H9 (cell line): ENCODE measurements around the gene TEX47. TPM values are rescaled to one million over a fixed set of nuclear protein-coding genes. Genes with fewer than 3 reads are reported as not detected.

ENCODE experiments used
- DNase-seq: peaks from one replicate; pipeline ENCODE4 v3.0.0-alpha.2; 2017
- H2AFZ ChIP-seq: one replicate; pipeline ENCODE4 v1.6.1; 2013; ENCODE audit warnings: mild to moderate bottlenecking, low read length, control low read depth, moderate library complexity
- H2AK5ac ChIP-seq: 2 replicates; pipeline ENCODE4 v1.6.1; 2013; ENCODE audit warnings: low read length, control low read depth, mixed read lengths; ENCODE audit not compliant: insufficient read length
- H2BK120ac ChIP-seq: one replicate; pipeline ENCODE4 v1.6.1; 2013; ENCODE audit warnings: low read depth, mild to moderate bottlenecking, low read length, control low read depth, inconsistent platforms; ENCODE audit not compliant: poor library complexity, severe bottlenecking
- H2BK12ac ChIP-seq: 2 replicates; pipeline ENCODE4 v1.6.1; 2013; ENCODE audit warnings: low read length, control low read depth, mixed read lengths, low read depth; ENCODE audit not compliant: insufficient read length
- H2BK15ac ChIP-seq: 2 replicates; pipeline ENCODE4 v1.6.1; 2013; ENCODE audit warnings: low read depth, low read length, control low read depth
- H2BK20ac ChIP-seq: one replicate; pipeline ENCODE4 v1.6.1; 2013; ENCODE audit warnings: low read depth, mild to moderate bottlenecking, low read length, control low read depth, inconsistent platforms; ENCODE audit not compliant: poor library complexity, severe bottlenecking
- H2BK5ac ChIP-seq: 2 replicates; pipeline ENCODE4 v1.6.1; 2013; ENCODE audit warnings: low read length, control low read depth, mixed read lengths; ENCODE audit not compliant: insufficient read length
- H3K14ac ChIP-seq: 2 replicates; pipeline ENCODE4 v1.6.1; 2013; ENCODE audit warnings: low read length, control low read depth; ENCODE audit not compliant: insufficient read depth
- H3K18ac ChIP-seq: 2 replicates; pipeline ENCODE4 v1.6.1; 2013; ENCODE audit warnings: low read depth, mild to moderate bottlenecking, mixed read lengths, low read length, control low read depth; ENCODE audit not compliant: insufficient read length
- H3K23ac ChIP-seq: 2 replicates; pipeline ENCODE4 v1.6.1; 2013; ENCODE audit warnings: low read length, control low read depth, mixed read lengths, low read depth; ENCODE audit not compliant: insufficient read length
- H3K23me2 ChIP-seq: 2 replicates; pipeline ENCODE4 v1.6.1; 2013; ENCODE audit warnings: low read depth, mild to moderate bottlenecking, mixed read lengths, low read length, control low read depth; ENCODE audit not compliant: insufficient read length, poor library complexity, severe bottlenecking
- H3K27ac ChIP-seq: 2 replicates; pipeline ENCODE4 v1.5.1; 2013; ENCODE audit warnings: low read length, control low read depth, mixed read lengths, low read depth; ENCODE audit not compliant: insufficient read length
- H3K27me3 ChIP-seq: 2 replicates; pipeline ENCODE4 v1.6.1; 2013; ENCODE audit warnings: low read length, control low read depth, inconsistent platforms; ENCODE audit not compliant: insufficient read depth
- H3K4ac ChIP-seq: 2 replicates; pipeline ENCODE4 v1.6.1; 2013; ENCODE audit warnings: low read depth, mild to moderate bottlenecking, control low read depth, inconsistent platforms, low read length, moderate library complexity
- H3K4me1 ChIP-seq: 2 replicates; pipeline ENCODE4 v1.6.1; 2013; ENCODE audit warnings: low read length, control low read depth, inconsistent platforms; ENCODE audit not compliant: insufficient read depth
- H3K4me2 ChIP-seq: 2 replicates; pipeline ENCODE4 v1.6.1; 2013; ENCODE audit warnings: low read length, control low read depth, mixed read lengths; ENCODE audit not compliant: insufficient read length, insufficient read depth
- H3K56ac ChIP-seq: 2 replicates; pipeline ENCODE4 v1.6.1; 2013; ENCODE audit warnings: low read depth, mild to moderate bottlenecking, mixed read lengths, low read length, control low read depth; ENCODE audit not compliant: insufficient read length
- H3K79me1 ChIP-seq: 2 replicates; pipeline ENCODE4 v1.6.1; 2013; ENCODE audit warnings: low read depth, mild to moderate bottlenecking, moderate library complexity, low read length, control low read depth, inconsistent platforms; ENCODE audit not compliant: insufficient read depth, poor library complexity, severe bottlenecking
- H3K79me2 ChIP-seq: 2 replicates; pipeline ENCODE4 v1.6.1; 2013; ENCODE audit warnings: low read length, control low read depth, inconsistent platforms; ENCODE audit not compliant: insufficient read depth
- H3K9ac ChIP-seq: 2 replicates; pipeline ENCODE4 v1.6.1; 2013; ENCODE audit warnings: low read length, control low read depth, mixed read lengths; ENCODE audit not compliant: insufficient read length; ENCODE audit errors: extremely low read depth
- H3K9me3 ChIP-seq: one replicate; pipeline ENCODE4 v1.6.1; 2013; ENCODE audit warnings: low read depth, low read length, inconsistent platforms; ENCODE audit not compliant: control insufficient read depth
- H3T11ph ChIP-seq: one replicate; pipeline ENCODE4 v1.6.1; 2013; ENCODE audit warnings: mild to moderate bottlenecking, low read length, control low read depth, inconsistent platforms
- H4K20me1 ChIP-seq: one replicate; pipeline ENCODE4 v1.6.1; 2013; ENCODE audit not compliant: control insufficient read depth, insufficient read length, insufficient read depth
- H4K5ac ChIP-seq: 2 replicates; pipeline ENCODE4 v1.6.1; 2013; ENCODE audit warnings: low read depth, mild to moderate bottlenecking, mixed read lengths, low read length, control low read depth; ENCODE audit not compliant: insufficient read length
- H4K8ac ChIP-seq: replicated peaks from 2 replicates; pipeline ENCODE4 v1.6.1; 2013; ENCODE audit warnings: low read length, control low read depth, mixed read lengths, low read depth; ENCODE audit not compliant: insufficient read length
- H4K91ac ChIP-seq: 2 replicates; pipeline ENCODE4 v1.6.1; 2013; ENCODE audit warnings: low read depth, mild to moderate bottlenecking, moderate library complexity, mixed read lengths, low read length, control low read depth; ENCODE audit not compliant: insufficient read length
- H3K27ac Mint-ChIP-seq, 3 experiments: 2 replicates in 2 of 3; 3 replicates in 1 of 3; pipeline ENCODE4 v1.8.0; 2020 to 2021; ENCODE audit warnings: mixed read lengths in 3 of 3, mild to moderate bottlenecking in 1 of 3, moderate library complexity in 1 of 3
- H3K27me3 Mint-ChIP-seq: 2 replicates; pipeline ENCODE4 v1.8.0; 2021; ENCODE audit warnings: low read depth, mild to moderate bottlenecking, moderate library complexity, mixed read lengths
- H3K36me3 Mint-ChIP-seq, 3 experiments: 2 replicates in 2 of 3; 3 replicates in 1 of 3; pipeline ENCODE4 v1.8.0; 2020 to 2021; ENCODE audit warnings: low read depth in 3 of 3, mixed read lengths in 3 of 3; ENCODE audit not compliant: insufficient read depth in 1 of 3
- H3K4me1 Mint-ChIP-seq, 2 experiments: 2 replicates each; pipeline ENCODE4 v1.8.0; 2020; ENCODE audit warnings: mixed read lengths in 2 of 2
- H3K4me3 Mint-ChIP-seq, 2 experiments: 2 replicates in 1 of 2; 3 replicates in 1 of 2; pipeline ENCODE4 v1.8.0; 2020 to 2021; ENCODE audit warnings: mild to moderate bottlenecking in 2 of 2, mixed read lengths in 2 of 2, moderate library complexity in 1 of 2
- H3K9me3 Mint-ChIP-seq, 2 experiments: 2 replicates in 1 of 2; 3 replicates in 1 of 2; pipeline ENCODE4 v1.8.0; 2020; ENCODE audit warnings: mild to moderate bottlenecking in 2 of 2, mixed read lengths in 2 of 2, moderate library complexity in 1 of 2
- total RNA-seq: library from RNA; stranded (reverse); gene quantifications from 2 replicates; pipeline ENCODE4 v1.2.1, GENCODE V29; 2021
- TF ChIP-seq, protein P1 (sequence below): fragments of 200-600 bp; sonication (generic); conservative IDR thresholded peaks from 3 replicates; pipeline ENCODE4 v1.8.0; 2021; ENCODE audit warnings: antibody characterized with exemption, mild to moderate bottlenecking

TEX47 gene
- total RNA-seq, 1 experiment from 2014 or later, result not detected

GRCh38 chr7:88772776-88773175 lies 22.8 kb downstream of the TEX47 start:
- Mint-ChIP-seq H3K4me1 (no peaks in the 10 kb centered on the region), H3K9me3 (no peaks in the 10 kb centered on the region), H3K36me3 (no peaks in the 10 kb centered on the region), H3K27me3 (no peaks in the 10 kb centered on the region), H3K27ac (no peak overlapping the region; a peak in 1 of 7 replicates), H3K4me3 (no peak overlapping the region)
- H3K9me3 ChIP-seq, result no peaks in the 10 kb centered on the region
- H3T11ph ChIP-seq, result no peak overlapping the region
- H4K91ac ChIP-seq, result no peak overlapping the region
- no peaks in the 10 kb centered on the region for H3K79me1 ChIP-seq
- DNase-seq, result no peak
- H3K23ac ChIP-seq, result no peak overlapping the region
- H2BK5ac ChIP-seq, result no peak overlapping the region
- H3K4me2 ChIP-seq, result no peak overlapping the region
- H3K27ac ChIP-seq, result no peak overlapping the region
- no peak overlapping the region for H3K18ac ChIP-seq
- no peak overlapping the region for H2BK20ac ChIP-seq
- H2AK5ac ChIP-seq, result no peak overlapping the region
- no peak overlapping the region for H2BK120ac ChIP-seq
- H3K9ac ChIP-seq, result no peak overlapping the region
- H3K4me1 ChIP-seq, result no peaks in the 10 kb centered on the region
- no peak overlapping the region for H2BK12ac ChIP-seq
- H3K27me3 ChIP-seq, result no peaks in the 10 kb centered on the region
- H2AFZ ChIP-seq, result no peak overlapping the region
- no peaks in the 10 kb centered on the region for H3K23me2 ChIP-seq
- no peak overlapping the region for H2BK15ac ChIP-seq
- no peak overlapping the region for H4K5ac ChIP-seq
- no peak overlapping the region for H3K56ac ChIP-seq
- H3K79me2 ChIP-seq, result no peaks in the 10 kb centered on the region
- H4K20me1 ChIP-seq, result no peaks in the 10 kb centered on the region
- no peak overlapping the region for H4K8ac ChIP-seq
- no peak overlapping the region for H3K4ac ChIP-seq
- H3K14ac ChIP-seq, result no peak overlapping the region
- TF ChIP-seq, protein P1, sequence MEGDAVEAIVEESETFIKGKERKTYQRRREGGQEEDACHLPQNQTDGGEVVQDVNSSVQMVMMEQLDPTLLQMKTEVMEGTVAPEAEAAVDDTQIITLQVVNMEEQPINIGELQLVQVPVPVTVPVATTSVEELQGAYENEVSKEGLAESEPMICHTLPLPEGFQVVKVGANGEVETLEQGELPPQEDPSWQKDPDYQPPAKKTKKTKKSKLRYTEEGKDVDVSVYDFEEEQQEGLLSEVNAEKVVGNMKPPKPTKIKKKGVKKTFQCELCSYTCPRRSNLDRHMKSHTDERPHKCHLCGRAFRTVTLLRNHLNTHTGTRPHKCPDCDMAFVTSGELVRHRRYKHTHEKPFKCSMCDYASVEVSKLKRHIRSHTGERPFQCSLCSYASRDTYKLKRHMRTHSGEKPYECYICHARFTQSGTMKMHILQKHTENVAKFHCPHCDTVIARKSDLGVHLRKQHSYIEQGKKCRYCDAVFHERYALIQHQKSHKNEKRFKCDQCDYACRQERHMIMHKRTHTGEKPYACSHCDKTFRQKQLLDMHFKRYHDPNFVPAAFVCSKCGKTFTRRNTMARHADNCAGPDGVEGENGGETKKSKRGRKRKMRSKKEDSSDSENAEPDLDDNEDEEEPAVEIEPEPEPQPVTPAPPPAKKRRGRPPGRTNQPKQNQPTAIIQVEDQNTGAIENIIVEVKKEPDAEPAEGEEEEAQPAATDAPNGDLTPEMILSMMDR, result no peak
